GM19372 (cell line): ENCODE data around the gene MR1.

Source experiments
- ATAC-seq: cut with Tn5 transposase; IDR thresholded peaks from one replicate; pipeline ENCODE4 v1.9.1; 2021; ENCODE audit warnings: mild to moderate bottlenecking, low read depth, moderate library complexity; ENCODE audit not compliant: unreplicated experiment

Gene MR1

GRCh38 chr1:181033799-181034451 is at the start of gene MR1:
Gene MR1 (plus strand): TSS chr1:181033983. CDS start chr1:181034008, 25 bp downstream.
- ATAC-seq, result peak; percentile 97

GRCh38 chr1:180988253-180988752 is 45.5 kb upstream of the MR1 start:
- ATAC-seq, result no peak

- no peak for ATAC-seq
These were observed 39.5 kb upstream of the MR1 start for GRCh38 chr1:180994262-180994661.

GRCh38 chr1:180997843-180998504 is 35.8 kb upstream of the MR1 start:
- no peak for ATAC-seq

- no peak for ATAC-seq
These were observed 32.5 kb upstream of the MR1 start for GRCh38 chr1:181001091-181001780.

GRCh38 chr1:181002582-181003172 is 31.1 kb upstream of the MR1 start:
- ATAC-seq, result no peak

GRCh38 chr1:181010789-181011188 is 23.0 kb upstream of the MR1 start:
- ATAC-seq, result no peak

- no peak for ATAC-seq
These were observed 22.2 kb upstream of the MR1 start for GRCh38 chr1:181011301-181012202.

GRCh38 chr1:181012203-181012745 is 21.5 kb upstream of the MR1 start:
- ATAC-seq, result no peak

GRCh38 chr1:181013144-181013543 is 20.6 kb upstream of the MR1 start:
- ATAC-seq, result no peak

- ATAC-seq, result peak; percentile 62
These were observed 19.1 kb upstream of the MR1 start for GRCh38 chr1:181014477-181015250.

- no peak for ATAC-seq
These were observed 18.6 kb upstream of the MR1 start for GRCh38 chr1:181015251-181015615.

GRCh38 chr1:181016563-181016962 is 17.2 kb upstream of the MR1 start:
- no peak for ATAC-seq

- ATAC-seq, result no peak
These were observed 14.7 kb upstream of the MR1 start for GRCh38 chr1:181018901-181019681.

GRCh38 chr1:181021159-181021558 is 12.6 kb upstream of the MR1 start:
- no peak for ATAC-seq

GRCh38 chr1:181021811-181022434 is 11.9 kb upstream of the MR1 start:
- ATAC-seq, result peak; percentile 25

- ATAC-seq, result no peak
These were observed 10.3 kb upstream of the MR1 start for GRCh38 chr1:181023265-181024057.
